ENCODE results near the gene CDC37L1.

GRCh38 chr9:4674783-4675182 lies 4.6 kb upstream of the CDC37L1 start:
- TF ChIP-seq CTCF (IDR thresholded peaks at IDR 0.05) (no peak), POLR2AphosphoS5 (IDR thresholded peaks at IDR 0.05) (peak in 1 of 3 donors; percentile 15)

All from transverse colon (tissue), 4 donors.